HG02884 (cell line): Measurements from ENCODE around the gene PAQR3.

Experiments used
- ATAC-seq: cut with Tn5 transposase; IDR thresholded peaks from one replicate; pipeline ENCODE4 v1.9.1; 2021; ENCODE audit warnings: mild to moderate bottlenecking, moderate library complexity; ENCODE audit not compliant: unreplicated experiment

Gene PAQR3, protein sequence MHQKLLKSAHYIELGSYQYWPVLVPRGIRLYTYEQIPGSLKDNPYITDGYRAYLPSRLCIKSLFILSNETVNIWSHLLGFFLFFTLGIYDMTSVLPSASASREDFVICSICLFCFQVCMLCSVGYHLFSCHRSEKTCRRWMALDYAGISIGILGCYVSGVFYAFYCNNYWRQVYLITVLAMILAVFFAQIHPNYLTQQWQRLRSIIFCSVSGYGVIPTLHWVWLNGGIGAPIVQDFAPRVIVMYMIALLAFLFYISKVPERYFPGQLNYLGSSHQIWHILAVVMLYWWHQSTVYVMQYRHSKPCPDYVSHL

DNA sequence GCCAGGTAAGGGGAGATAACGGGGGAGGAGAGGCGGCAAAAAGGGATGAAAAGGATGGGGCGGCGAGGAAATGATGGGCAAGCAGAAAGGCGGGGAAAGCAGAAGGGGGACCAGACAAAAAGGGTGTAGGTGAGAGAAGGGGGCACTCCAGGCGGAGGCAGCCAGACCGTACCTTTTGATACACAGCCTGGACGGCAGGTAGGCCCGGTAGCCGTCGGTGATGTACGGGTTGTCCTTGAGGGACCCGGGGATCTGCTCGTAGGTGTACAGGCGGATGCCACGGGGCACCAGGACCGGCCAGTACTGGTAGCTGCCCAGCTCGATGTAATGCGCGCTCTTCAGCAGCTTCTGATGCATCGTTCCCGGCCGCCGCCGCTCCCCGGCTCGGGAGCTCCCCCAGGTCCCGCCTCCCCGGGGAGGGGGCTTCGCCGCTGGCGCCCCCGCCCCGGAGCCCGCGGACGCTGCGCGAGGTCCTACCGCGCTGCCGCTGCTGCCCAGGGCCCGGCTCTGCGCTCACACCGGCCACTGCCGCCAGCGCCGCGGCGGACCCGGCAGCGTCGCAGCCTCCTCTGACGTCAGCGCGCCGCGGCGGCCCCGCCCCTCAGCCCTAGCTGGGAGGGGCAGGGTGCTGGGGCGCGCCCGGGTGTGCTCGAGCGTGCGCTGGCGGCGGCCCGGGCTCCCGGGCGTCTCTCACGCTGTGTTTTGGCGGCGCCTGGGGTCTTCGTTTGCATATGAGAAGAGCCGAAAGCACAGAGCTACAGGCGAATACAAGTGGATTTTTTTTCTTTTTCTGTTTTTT lies at the start of gene PAQR3:
TSS of gene PAQR3 (minus strand) at position 571 of the 799 bp plus-strand sequence. CDS start at position 357, 214 bp downstream.
- peak; percentile 95 for ATAC-seq

DNA sequence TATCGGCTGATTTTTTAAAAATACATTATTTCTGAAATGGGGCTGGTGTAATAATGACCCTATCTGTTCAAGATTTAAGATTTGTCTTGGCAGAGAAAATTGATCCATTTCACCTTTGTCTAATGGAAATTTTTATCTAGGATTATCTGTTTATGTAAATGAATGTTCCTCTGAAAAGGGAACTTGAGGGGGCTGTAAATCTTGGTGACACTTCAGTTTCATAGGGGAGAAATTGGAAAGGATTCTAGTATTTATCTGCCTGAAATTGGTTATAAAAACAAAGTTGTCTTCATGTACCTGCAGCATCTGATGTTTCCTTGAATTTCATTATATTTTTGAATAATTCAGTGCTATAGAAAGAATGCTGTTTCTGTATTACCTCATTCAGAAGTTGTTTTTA lies 48.4 kb upstream of the PAQR3 start:
- no peak for ATAC-seq

DNA sequence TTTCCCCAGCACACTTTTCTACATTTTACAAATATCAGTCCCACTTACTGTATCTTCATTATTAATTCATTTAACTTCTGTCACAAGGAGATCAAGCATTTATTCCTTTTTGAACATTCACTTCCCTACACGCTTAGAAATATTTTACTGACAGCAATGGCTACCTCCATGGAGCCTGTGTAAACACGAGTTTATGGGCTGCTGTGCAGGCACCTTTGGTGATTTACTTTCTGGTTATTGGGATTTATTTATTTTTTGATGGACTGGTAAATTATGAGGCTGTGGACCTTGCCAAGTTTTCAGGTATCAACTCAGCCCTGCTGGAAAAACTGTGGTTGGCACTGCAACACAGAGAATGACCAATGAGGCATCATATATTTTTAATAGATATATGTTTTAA lies 45.4 kb upstream of the PAQR3 start:
- no peak for ATAC-seq

DNA sequence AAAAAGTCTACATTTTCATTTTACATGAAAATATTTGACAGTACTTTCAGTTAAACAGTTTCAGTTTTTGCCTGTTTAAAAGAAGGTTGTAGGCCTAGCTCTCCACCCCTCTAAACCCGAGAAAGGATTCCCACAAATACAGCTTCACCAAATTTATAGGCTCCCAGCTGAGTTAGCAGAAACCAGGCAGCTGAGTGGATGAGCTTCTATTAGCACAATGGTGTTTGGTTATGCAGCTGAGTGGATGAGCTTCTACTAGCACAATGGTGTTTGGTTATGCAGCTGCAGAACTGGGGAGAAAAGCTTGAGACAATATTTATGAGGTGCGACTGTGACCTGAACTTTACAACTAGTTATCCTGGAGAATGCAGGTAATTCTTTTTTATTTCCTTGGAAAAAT lies 36.6 kb upstream of the PAQR3 start:
- no peak for ATAC-seq

DNA sequence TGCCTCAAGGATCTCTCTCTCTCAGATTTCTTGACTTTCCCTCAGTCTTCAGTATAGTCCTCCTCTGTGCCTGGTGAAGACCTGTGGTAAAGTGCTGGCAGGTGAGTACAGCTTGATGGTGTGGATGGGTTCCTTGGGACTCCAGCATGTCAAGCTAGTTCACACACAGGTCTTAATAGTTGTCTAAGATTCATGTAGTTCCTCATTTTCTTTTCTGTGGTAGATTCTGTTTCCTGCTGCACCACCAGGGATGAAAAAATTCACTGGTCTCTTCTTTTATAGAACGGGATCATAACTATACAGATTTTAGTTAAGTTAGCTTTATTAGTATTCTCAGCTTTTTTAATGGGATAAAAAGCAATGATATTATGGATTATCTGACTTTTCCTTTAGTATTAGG lies 32.5 kb upstream of the PAQR3 start:
- no peak for ATAC-seq

DNA sequence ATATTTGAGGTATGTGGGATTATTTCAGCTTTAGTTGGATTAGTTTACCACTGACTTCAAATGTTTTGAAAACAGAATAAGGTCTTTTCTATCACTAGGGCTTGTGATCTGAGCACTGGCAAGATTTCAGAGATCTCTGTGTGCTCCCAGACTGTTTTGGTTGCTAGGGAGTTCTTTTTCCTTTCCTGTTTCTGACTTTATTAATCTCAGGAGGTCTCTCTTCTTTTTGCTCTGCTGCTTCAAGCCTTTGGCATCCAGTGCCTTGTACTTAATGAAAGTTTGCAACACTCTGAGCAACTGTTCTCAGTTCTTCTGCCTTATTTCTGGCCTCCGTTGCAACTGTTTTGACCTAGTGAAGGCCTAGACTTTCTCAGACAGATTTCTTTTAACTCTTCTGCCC lies 32.1 kb upstream of the PAQR3 start:
- no peak for ATAC-seq

DNA sequence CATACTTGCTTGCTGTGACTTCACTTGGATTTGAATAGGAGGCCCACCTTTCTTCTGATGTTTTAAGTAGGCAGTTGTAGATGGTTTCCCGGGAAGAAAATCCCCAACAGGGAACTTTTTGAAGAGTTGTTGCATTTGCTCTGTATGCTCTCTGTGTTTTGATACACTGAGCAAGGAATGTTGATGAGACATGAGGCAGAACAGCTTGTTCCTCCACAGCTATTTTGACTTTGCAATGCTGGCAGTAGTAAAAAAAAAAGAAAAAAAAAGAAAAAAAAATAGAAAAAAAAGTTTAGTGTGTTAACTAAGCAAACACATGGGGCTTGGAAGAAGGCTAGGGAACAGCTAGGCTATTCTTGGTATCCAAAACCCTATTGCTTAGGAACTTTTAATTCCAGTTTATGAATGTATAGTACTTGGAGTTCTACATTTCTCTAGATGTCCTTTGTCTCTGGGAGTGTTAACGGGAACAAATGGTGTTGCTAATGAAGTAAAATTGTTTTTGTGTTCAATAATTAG lies 23.4 kb upstream of the PAQR3 start:
- ATAC-seq: no peak

DNA sequence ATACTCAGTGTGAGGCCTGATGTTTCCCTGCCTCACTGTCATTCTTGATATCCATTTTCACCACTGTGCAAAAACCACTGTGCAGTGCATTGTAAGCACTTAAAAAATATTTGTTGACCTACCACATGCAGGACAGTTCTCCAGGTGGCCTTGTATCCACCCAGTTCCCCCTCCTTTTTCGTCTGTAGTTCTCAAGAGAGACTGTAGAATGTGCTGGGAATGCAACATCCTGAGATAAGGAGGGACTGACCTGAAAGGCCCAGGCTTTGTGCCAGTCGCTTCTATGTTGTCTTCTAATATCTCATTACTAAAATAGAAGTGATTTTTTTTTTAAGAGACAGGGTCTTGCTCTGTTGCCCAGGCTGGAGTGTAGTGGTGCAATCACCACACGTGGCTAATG lies 21.7 kb upstream of the PAQR3 start:
- no peak for ATAC-seq

DNA sequence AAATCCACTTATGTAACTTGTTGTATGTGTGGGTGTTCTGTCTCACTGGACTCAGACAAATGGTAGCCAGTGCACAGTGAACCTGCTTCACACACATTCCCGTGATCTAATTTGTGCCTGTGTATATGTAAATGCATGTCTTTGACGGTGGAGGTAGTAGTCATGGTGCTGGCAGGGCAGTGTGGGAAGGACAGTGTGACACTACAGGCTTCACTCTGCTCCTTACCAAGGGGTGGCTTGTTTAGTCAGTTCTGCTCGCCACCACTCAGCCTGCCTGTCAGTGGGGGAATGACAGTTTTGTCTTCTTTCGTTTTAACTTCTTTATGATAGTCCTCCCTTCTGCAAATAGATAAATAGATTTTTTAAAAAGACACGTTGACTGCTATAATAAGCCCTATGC lies 17.7 kb upstream of the PAQR3 start:
- no peak for ATAC-seq

DNA sequence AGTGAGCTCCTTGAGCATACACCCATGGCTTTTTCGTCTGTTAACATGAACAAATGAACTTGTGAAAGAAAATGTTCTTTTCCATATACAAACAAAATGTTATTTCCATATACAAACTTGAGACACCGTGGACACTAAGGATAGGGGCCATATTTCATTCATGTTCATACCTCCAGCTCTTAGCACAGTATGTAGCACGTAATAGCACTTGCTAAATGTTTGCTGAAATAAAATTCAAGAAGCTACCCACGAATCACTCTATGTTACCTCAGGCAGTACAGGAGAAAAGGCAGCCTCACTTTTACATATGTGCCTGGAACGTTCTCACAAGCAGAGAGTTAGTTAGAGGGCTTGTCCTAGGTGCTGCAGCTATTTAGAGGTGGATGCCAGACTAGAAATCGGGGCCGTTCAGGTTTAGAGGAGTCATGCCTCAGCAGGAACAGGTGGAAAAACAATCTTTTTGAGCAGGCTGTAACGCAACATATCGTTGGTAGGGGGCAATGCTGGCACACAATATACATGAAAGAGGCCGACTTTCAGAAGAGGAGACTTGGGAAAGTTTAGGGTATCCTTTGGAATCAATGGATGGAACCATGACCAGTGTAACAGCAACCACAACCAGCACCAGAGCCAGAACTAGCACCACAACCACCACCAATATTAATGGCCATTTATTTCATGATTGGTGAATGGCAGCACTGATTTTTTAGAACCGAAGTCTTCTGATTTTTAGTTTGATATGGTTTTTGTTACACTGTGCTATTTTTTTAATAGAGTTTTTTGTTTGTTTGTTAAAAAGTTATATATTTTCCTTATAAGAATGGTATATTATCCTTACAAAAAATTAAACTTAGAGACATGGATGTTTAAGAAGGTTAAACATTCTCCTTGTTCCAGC lies 14.8 kb upstream of the PAQR3 start:
- no peak for ATAC-seq

DNA sequence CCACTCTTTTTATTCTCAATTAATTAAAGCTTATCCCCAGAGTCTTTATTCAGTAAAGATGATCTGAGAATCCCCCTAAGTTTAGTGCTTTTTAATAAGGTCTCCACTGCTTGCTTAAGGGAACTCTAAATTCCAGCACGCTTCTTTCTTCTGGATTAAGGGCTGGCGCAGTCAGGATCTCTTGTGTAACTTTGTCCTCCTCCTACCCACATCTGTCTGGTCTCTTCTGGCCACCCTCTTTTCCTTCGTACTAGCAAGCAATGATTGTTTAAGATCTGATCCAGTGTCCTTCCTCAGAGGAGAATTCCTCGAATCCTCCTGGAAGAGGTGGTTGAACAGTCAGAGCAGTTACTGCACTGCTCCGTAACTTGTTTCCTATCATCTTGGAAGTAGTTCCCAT lies 14.0 kb upstream of the PAQR3 start:
- no peak for ATAC-seq

DNA sequence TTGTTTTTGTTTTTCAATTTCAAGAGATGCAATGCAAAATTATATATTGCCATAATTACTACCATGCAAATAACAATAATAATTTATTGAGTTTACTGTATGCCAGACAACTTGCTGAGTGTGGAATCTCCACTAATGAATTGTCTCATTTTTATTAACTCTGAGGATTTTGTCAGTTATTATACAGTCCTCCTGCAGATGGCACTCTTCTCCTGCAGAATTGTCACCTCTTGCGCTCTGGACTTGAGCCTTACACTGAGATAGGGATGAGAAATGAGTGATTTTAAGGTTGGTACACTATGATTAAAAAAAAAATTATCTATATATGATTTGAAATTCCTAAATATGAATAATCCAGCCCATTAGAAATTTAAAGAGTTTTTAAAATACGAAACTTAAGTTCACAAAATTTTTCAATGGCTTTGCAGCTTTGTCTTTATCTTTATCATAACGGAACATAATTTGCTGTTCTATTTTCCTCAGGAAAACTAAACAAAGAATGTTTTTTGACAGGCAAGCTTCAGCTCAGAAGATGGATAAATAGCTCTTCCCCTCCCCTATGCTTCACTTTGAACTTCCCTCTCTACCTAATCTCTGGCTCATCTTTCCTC lies 12.7 kb upstream of the PAQR3 start:
- peak; percentile 79 for ATAC-seq

DNA sequence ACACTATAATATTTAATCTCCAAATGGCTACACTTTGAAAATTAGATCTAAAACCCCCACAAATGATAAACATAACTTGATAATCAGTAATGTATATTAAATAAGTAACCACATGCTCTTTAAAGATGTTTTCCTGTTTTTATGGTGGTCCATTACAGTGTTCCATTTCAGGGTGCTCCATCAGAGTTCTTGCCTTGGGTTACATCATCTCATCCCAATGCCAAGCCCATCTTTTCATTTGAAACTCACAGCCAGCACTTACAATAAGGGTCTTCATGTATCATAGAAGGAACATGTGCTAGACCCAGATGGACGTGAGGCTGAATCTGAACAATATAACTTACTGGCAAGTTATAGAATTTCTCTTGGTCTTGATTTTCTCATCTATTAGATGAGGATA lies 10.5 kb upstream of the PAQR3 start:
- no peak for ATAC-seq

DNA sequence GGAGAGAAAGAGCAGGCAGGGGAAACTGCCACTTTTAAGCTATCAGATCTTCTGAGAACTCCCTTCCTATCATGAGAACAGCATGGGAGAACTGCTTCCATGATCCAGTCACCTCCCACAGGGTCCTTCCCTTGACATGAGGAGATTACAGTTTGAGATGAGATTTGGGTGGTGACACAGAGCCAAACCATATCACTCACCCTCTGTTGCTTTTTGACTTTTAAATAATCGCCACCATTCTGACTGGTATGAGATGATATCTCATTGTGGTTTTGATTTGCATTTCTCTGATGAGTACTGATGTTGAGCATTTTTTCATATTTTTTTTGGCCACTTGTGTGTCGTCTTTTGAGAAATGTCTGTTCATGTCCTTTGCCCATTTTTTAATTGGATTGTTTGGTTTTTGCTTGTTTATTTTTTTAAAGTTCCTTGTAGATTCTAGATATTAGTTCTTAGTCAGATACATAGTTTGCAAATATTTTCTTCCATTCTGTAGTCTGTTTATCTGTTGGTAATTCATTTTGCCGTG lies 6.5 kb upstream of the PAQR3 start:
- ATAC-seq: no peak

DNA sequence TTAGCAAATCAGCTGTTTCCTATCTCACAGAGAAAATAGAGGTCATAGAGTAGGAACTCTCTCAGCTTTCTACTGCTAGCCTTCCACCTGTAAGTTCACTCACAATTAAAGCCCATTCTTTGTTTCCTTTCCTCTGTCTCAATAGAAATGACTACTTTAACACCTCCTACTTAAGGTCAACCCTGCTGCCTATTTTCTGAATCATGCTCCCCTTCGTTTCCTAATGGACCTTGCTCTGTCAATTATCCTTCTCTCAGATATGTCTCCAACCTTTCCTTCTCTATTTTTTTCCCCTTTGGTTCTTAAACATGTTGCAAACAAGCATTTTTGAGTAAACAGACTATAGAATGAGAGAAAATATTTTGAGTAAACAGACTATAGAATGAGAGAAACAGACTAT lies 5.1 kb upstream of the PAQR3 start:
- no peak for ATAC-seq

DNA sequence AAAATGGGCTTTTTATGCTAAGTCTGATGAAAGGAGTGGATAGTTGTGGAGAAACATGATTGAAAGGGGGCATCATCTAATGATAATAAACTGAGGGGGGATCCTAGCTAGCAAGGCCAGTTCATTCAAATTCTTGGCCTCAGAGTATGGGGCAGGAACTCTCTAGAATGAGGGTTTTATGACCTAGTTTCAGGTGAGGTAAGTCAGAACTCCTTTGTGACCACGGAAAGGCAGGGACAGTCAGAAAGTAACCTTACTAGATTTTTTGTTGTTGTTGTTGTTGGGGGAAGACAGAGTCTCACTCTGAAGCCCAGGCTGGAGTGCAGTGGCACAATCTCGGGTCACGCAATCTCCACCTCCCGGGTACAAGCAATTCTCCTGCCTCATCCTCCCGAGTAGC lies 1.5 kb upstream of the PAQR3 start:
- ATAC-seq: no peak

DNA sequence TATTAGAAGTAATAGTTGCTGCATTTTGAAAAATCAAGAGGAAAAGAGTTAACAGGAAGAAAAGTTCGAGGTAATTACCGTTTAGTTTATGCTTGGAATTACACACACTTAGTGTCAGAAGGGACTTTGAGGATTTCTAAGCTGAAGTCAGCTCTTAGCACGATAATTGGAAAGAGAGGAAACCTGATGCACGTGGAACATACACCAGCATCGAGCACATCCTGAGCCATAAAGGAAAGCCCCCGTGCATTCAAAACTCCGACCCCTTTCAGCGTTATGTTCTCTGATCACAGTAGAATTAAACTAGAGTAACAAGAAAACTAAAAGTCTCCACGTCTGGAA lies 400 bp upstream of the PAQR3 start:
- ATAC-seq: peak; percentile 15

DNA sequence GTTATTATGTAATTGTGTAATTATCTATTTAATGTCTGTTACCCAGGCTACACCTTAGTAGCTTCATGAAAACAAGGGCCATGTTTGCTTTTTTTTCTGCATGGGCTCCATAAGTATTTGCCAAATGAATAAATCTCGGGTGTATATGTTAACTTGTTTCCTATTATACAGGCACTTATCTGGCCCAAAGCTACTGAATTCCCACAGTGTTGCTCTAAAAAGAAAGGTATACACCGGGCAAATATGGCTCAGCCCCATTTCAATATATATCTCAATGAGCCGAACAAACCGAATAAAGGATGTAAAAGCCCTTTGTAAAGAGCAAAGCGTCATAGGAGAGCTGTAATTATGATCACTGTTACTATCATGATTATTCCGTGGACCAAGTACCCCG lies 767 bp downstream of the PAQR3 start:
- ATAC-seq: no peak

DNA sequence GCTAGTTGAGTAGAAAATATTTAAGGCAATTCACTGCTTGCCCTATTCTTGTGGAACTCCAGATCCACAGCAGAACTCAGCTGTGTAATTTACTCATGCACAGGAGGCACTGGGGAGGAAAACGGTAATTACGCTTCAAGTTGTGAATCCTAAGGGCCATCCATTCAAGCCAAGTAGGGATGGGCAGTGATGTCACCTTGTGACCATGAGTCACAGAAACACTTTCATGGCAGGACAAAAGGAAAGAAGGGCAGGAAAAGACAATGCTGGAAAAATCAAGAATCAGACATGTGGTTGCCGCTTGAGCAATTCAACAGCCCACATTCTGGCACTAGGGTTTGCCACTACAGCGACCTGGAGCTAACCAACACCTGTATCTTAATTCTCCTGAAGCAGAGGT lies 1.4 kb downstream of the PAQR3 start:
- no peak for ATAC-seq

DNA sequence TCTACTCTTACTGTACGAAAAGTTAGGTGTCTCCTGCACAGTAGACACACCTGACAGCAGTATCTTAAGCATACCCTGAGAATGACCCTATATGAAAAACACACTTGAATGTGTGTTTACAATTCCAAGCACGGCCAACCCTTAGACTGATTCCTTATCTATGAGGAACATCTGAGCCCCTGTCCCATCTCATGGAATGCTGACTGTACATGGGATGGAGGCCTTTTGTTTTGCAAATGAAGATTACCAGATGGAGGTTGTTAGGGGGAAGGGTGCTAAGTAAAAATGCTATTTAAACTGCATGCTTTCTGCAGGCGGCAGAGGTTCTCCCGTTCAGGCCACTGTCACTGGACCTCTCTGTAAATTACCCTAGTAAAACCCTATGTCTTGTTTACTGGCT lies 2.2 kb downstream of the PAQR3 start:
- no peak for ATAC-seq
